ENCODE measurements around the gene NMNAT2. TPM values are rescaled to one million over a fixed set of nuclear protein-coding genes. Genes with fewer than 3 reads are reported as not detected.

NMNAT2 gene
- total RNA-seq, 1 donor from 2014 or later, result 0.50 TPM

GRCh38 chr1:183443466-183443865 lies 25.3 kb upstream of the NMNAT2 start:
- DNase-seq (ENCODE audit: low read depth) (no peak), FAIRE-seq (no peak)
- Mint-ChIP-seq H3K4me3 (ENCODE audit: unreplicated experiment) (no peak overlapping the region), H3K36me3 (ENCODE audit: low read depth, unreplicated experiment) (no peaks in the 10 kb centered on the region), H3K9me3 (ENCODE audit: unreplicated experiment) (no peaks in the 10 kb centered on the region), H3K4me1 (ENCODE audit: low read depth, unreplicated experiment) (peaks cover 3% of the 10 kb centered on the region), H3K27ac (ENCODE audit: unreplicated experiment) (no peak overlapping the region), H3K27me3 (ENCODE audit: low read depth, unreplicated experiment) (no peaks in the 10 kb centered on the region)
- Histone ChIP-seq H3K79me2 (ENCODE audit: insufficient read depth, low read length) (no peaks in the 10 kb centered on the region), H3K27ac (ENCODE audit: low read depth, low read length) (no peak overlapping the region), H3K9me3 (ENCODE audit: insufficient read depth, low read depth, low read length) (no peaks in the 10 kb centered on the region), H3K4me2 (ENCODE audit: low read length) (no peak overlapping the region), H3K9ac (ENCODE audit: low read length) (no peak overlapping the region), H4K20me1 (ENCODE audit: insufficient read depth, low read length) (no peaks in the 10 kb centered on the region), H2AFZ (ENCODE audit: low read depth, low read length) (no peak overlapping the region), H3K27me3 (ENCODE audit: insufficient read depth, low read length) (no peaks in the 10 kb centered on the region), H3K4me3 (ENCODE audit: insufficient read depth, low read depth, low read length) (no peak overlapping the region), H3K36me3 (ENCODE audit: insufficient read depth, low read length) (no peaks in the 10 kb centered on the region), H3K4me1 (ENCODE audit: insufficient read depth, low read length) (peaks cover 2% of the 10 kb centered on the region)
- TF ChIP-seq CTCF (IDR thresholded peaks at IDR 0.05; ENCODE audit: insufficient read depth, low read depth, low read length) (no peak), EZH2 (IDR thresholded peaks at IDR 0.05; ENCODE audit: insufficient read depth, low read length) (no peak)

GRCh38 chr1:183443011-183443410 lies 24.8 kb upstream of the NMNAT2 start:
- no peaks in the 10 kb centered on the region for H3K79me2 ChIP-seq (ENCODE audit: insufficient read depth, low read length)
- Mint-ChIP-seq H3K9me3 (ENCODE audit: unreplicated experiment) (no peaks in the 10 kb centered on the region), H3K36me3 (ENCODE audit: low read depth, unreplicated experiment) (no peaks in the 10 kb centered on the region), H3K27ac (ENCODE audit: unreplicated experiment) (no peak overlapping the region), H3K4me3 (ENCODE audit: unreplicated experiment) (no peak overlapping the region), H3K4me1 (ENCODE audit: low read depth, unreplicated experiment) (peaks cover 3% of the 10 kb centered on the region), H3K27me3 (ENCODE audit: low read depth, unreplicated experiment) (no peaks in the 10 kb centered on the region)
- H2AFZ ChIP-seq (ENCODE audit: low read depth, low read length), result no peak overlapping the region
- DNase-seq (ENCODE audit: low read depth) (peak; percentile 2), FAIRE-seq (peak; percentile 32)
- no peak overlapping the region for H3K27ac ChIP-seq (ENCODE audit: low read depth, low read length)
- H3K27me3 ChIP-seq (ENCODE audit: insufficient read depth, low read length), result no peaks in the 10 kb centered on the region
- peaks cover 2% of the 10 kb centered on the region for H3K4me1 ChIP-seq (ENCODE audit: insufficient read depth, low read length)
- H3K4me3 ChIP-seq (ENCODE audit: insufficient read depth, low read depth, low read length), result no peak overlapping the region
- no peaks in the 10 kb centered on the region for H3K36me3 ChIP-seq (ENCODE audit: insufficient read depth, low read length)
- TF ChIP-seq CTCF (IDR thresholded peaks at IDR 0.05; ENCODE audit: insufficient read depth, low read depth, low read length), result no peak
- no peaks in the 10 kb centered on the region for H3K9me3 ChIP-seq (ENCODE audit: insufficient read depth, low read depth, low read length)
- no peak overlapping the region for H3K4me2 ChIP-seq (ENCODE audit: low read length)
- no peak overlapping the region for H3K9ac ChIP-seq (ENCODE audit: low read length)
- H4K20me1 ChIP-seq (ENCODE audit: insufficient read depth, low read length), result no peaks in the 10 kb centered on the region

GRCh38 chr1:183438060-183438459 lies 19.9 kb upstream of the NMNAT2 start:
- no peaks in the 10 kb centered on the region for H3K27me3 ChIP-seq (ENCODE audit: insufficient read depth, low read length)
- Mint-ChIP-seq H3K4me1 (ENCODE audit: low read depth, unreplicated experiment) (no peaks in the 10 kb centered on the region), H3K9me3 (ENCODE audit: unreplicated experiment) (no peaks in the 10 kb centered on the region), H3K27me3 (ENCODE audit: low read depth, unreplicated experiment) (no peaks in the 10 kb centered on the region), H3K36me3 (ENCODE audit: low read depth, unreplicated experiment) (no peaks in the 10 kb centered on the region), H3K4me3 (ENCODE audit: unreplicated experiment) (no peak overlapping the region), H3K27ac (ENCODE audit: unreplicated experiment) (no peak overlapping the region)
- no peaks in the 10 kb centered on the region for H3K9me3 ChIP-seq (ENCODE audit: insufficient read depth, low read depth, low read length)
- H3K4me1 ChIP-seq (ENCODE audit: insufficient read depth, low read length), result no peaks in the 10 kb centered on the region
- no peak overlapping the region for H3K27ac ChIP-seq (ENCODE audit: low read depth, low read length)
- H3K79me2 ChIP-seq (ENCODE audit: insufficient read depth, low read length), result no peaks in the 10 kb centered on the region
- no peak overlapping the region for H2AFZ ChIP-seq (ENCODE audit: low read depth, low read length)
- H3K36me3 ChIP-seq (ENCODE audit: insufficient read depth, low read length), result no peaks in the 10 kb centered on the region
- no peak for TF ChIP-seq EZH2 (IDR thresholded peaks at IDR 0.05; ENCODE audit: insufficient read depth, low read length)
- TF ChIP-seq CTCF (IDR thresholded peaks at IDR 0.05; ENCODE audit: insufficient read depth, low read depth, low read length), result no peak
- H3K9ac ChIP-seq (ENCODE audit: low read length), result no peak overlapping the region
- H3K4me3 ChIP-seq (ENCODE audit: insufficient read depth, low read depth, low read length), result no peak overlapping the region
- DNase-seq (ENCODE audit: low read depth) (no peak), FAIRE-seq (no peak)
- no peak overlapping the region for H3K4me2 ChIP-seq (ENCODE audit: low read length)
- no peaks in the 10 kb centered on the region for H4K20me1 ChIP-seq (ENCODE audit: insufficient read depth, low read length)
